Measurements from ENCODE around the gene MAFB. TPM values are rescaled to one million over a fixed set of nuclear protein-coding genes. Genes with fewer than 3 reads are reported as not detected.

MAFB gene
- total RNA-seq, 1 donor from 2014 or later, result 6.1 TPM

DNA sequence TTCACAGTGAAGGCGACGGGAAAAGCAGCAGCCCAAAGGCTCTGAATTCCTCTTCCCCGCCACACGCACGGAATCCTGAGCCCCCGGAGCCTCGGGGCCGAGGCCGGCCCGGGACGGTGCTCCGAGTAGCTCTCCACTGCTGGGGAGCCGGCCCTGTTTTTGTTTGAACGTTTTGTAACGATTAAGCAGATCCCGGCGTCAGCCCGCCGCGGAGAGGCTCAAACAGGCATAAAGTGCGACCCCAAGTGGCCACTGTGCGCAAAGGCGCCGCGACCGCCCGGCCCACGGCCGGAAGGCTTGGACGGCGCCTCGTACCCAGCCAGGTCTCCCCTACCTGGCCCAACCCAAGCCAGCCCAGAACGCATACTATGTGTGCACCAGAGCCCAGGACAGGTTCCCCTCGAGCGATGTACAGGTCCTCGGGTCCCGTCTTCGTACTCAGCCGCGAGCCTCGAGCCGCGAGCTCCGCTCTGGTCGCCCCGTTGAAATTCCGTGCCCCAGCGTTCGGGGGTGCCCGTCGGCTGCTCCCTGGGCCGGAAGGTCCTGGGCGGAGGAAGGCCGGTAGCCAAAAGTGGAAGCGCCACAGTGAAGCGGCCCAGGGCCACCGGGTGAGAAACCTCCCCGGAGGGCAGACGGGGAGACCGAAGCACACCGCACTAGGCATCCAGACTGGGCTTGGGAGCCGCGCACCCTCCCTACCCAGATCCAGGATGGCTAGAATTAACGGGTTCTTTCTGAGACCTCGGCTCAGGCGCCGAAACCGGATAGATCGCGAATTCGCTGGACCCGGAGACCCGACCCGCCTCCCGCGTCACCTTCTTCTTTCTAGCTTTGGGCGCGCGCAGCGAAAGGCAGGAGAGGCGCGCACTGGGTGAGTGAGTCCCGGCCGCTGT, 1.2 kb upstream of the MAFB start:
- TF ChIP-seq, protein P1, sequence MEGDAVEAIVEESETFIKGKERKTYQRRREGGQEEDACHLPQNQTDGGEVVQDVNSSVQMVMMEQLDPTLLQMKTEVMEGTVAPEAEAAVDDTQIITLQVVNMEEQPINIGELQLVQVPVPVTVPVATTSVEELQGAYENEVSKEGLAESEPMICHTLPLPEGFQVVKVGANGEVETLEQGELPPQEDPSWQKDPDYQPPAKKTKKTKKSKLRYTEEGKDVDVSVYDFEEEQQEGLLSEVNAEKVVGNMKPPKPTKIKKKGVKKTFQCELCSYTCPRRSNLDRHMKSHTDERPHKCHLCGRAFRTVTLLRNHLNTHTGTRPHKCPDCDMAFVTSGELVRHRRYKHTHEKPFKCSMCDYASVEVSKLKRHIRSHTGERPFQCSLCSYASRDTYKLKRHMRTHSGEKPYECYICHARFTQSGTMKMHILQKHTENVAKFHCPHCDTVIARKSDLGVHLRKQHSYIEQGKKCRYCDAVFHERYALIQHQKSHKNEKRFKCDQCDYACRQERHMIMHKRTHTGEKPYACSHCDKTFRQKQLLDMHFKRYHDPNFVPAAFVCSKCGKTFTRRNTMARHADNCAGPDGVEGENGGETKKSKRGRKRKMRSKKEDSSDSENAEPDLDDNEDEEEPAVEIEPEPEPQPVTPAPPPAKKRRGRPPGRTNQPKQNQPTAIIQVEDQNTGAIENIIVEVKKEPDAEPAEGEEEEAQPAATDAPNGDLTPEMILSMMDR (IDR thresholded peaks at IDR 0.05; ENCODE audit: unreplicated experiment), result peak; percentile 97
- Mint-ChIP-seq H3K4me1 (ENCODE audit: low read depth) (peaks cover 15% of the 10 kb centered on the region), H3K27me3 (peaks cover 85% of the 10 kb centered on the region), H3K27ac (peak overlapping the region; percentile 97), H3K4me3 (ENCODE audit: low read depth) (peak overlapping the region; percentile 78), H3K36me3 (ENCODE audit: insufficient read depth) (no peaks in the 10 kb centered on the region), H3K9me3 (ENCODE audit: low read depth) (no peaks in the 10 kb centered on the region)
- peak; percentile 91 for DNase-seq (ENCODE audit: low spot score, unreplicated experiment)

DNA sequence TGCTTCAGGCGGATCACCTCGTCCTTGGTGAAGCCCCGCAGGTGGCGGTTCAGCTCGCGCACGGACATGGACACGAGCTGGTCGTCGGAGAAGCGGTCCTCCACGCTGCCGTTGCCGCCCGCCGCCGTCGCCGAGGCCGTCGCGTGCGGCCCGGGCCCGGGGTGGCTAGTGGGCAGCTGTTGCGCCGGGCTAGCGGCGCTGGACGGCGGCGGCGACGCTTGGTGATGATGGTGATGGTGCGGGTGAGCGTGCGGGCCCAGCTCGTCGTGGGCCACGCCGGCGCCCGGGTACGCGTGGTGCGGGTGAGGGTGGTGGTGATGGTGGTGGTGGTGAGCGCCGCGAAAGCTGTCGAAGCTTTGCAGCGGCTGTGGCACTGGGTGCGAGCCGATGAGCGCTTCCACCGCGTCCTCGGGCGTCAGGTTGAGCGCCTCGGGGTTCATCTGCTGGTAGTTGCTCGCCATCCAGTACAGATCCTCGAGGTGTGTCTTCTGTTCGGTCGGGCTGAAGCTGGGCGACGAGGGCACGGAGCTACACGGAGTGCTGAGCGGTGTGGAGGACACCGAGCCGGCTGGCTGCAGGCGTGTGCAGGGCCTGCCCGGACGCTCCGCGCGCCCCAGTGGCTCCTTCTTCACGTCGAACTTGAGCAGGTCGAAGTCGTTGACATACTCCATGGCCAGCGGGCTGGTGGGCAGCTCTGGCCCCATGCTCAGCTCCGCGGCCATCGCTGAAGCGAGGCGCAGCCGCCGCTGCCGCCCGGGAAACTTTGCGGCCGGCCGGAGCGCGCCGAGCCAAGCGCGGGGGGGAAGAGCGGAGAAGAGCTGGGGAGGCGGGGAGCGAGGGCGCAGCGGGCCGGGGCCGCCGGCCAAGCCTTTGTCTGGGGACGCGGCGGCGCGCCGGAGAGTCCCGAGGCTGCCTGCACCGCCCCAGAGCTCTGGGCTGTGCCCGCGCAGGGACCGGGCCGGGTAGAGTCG, 622 bp downstream of the MAFB start:
- H3K9me3 Mint-ChIP-seq (ENCODE audit: low read depth), result no peaks in the 10 kb centered on the region
- TF ChIP-seq, protein P1 (IDR thresholded peaks at IDR 0.05; ENCODE audit: unreplicated experiment), result no peak
- H3K4me3 Mint-ChIP-seq (ENCODE audit: low read depth), result peak overlapping the region; percentile 77
- H3K27me3 Mint-ChIP-seq, result peaks cover 85% of the 10 kb centered on the region
- H3K4me1 Mint-ChIP-seq (ENCODE audit: low read depth), result peaks cover 18% of the 10 kb centered on the region
- H3K36me3 Mint-ChIP-seq (ENCODE audit: insufficient read depth), result no peaks in the 10 kb centered on the region
- DNase-seq (ENCODE audit: low spot score, unreplicated experiment), result no peak
- H3K27ac Mint-ChIP-seq, result peak overlapping the region; percentile 86

DNA sequence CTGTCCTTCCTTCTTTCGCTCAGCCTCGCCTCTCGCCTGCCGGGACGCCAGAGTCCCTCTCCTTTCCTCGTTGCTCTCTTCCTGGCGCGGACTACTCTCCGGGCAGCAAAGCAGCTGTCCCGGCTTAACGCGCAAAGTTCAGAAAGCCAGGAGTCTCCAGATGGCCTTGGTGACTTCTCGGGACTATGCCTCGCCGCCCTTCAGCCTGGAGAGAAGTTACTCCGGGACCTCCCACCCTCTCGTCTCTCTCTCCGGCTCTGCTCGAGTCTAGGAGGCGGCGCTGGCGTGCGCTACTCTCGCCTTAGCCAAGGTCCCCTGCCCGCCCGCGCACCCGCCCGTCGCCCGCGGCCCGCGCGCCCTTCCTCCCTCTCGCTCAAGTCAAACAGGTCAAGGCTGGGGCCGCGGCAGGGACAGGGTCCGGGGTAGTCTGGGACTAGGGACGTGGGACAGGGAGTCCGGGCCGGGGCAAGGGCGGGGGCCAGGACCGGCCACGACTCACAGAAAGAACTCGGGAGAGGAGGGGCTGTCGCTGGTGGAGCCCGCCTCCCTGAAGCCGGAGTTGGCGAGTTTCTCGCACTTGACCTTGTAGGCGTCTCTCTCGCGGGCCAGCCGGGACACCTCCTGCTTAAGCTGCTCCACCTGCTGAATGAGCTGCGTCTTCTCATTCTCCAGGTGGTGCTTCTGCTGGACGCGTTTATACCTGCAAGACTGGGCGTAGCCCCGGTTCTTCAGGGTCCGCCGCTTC, 1.5 kb downstream of the MAFB start:
- Mint-ChIP-seq H3K27ac (peak overlapping the region; percentile 87), H3K27me3 (peaks cover 85% of the 10 kb centered on the region), H3K4me3 (ENCODE audit: low read depth) (peak overlapping the region; percentile 76), H3K4me1 (ENCODE audit: low read depth) (peaks cover 22% of the 10 kb centered on the region), H3K36me3 (ENCODE audit: insufficient read depth) (no peaks in the 10 kb centered on the region), H3K9me3 (ENCODE audit: low read depth) (no peaks in the 10 kb centered on the region)
- TF ChIP-seq, protein P1 (IDR thresholded peaks at IDR 0.05; ENCODE audit: unreplicated experiment), result no peak
- DNase-seq (ENCODE audit: low spot score, unreplicated experiment), result peak; percentile 46

- DNase-seq (ENCODE audit: low spot score, unreplicated experiment), result no peak
- H3K9me3 Mint-ChIP-seq (ENCODE audit: low read depth), result no peaks in the 10 kb centered on the region
Measured at GRCh38 chr20:40686893-40687292, 2.1 kb downstream of the MAFB start.

More at GRCh38 chr20:40686893-40687292, 2.1 kb downstream of the MAFB start:
- H3K27ac Mint-ChIP-seq, result no peak overlapping the region
- H3K27me3 Mint-ChIP-seq, result peaks cover 85% of the 10 kb centered on the region
- H3K4me1 Mint-ChIP-seq (ENCODE audit: low read depth), result peaks cover 22% of the 10 kb centered on the region
- no peaks in the 10 kb centered on the region for H3K36me3 Mint-ChIP-seq (ENCODE audit: insufficient read depth)
- peak overlapping the region; percentile 76 for H3K4me3 Mint-ChIP-seq (ENCODE audit: low read depth)
- TF ChIP-seq, protein P1 (IDR thresholded peaks at IDR 0.05; ENCODE audit: unreplicated experiment), result no peak

Measured in progenitor cell of endocrine pancreas (in vitro differentiated cells).